ENCODE measurements around the gene CACNA2D3.

GRCh38 chr3:54936561-54936960 is 814.2 kb downstream of the CACNA2D3 start:
- TF ChIP-seq CTCF (IDR thresholded peaks at IDR 0.05) (no peak), POLR2A (IDR thresholded peaks at IDR 0.05) (no peak)
